SK-N-SH (cell line): Measurements from ENCODE around the gene HNRNPF. TPM values are rescaled to one million over a fixed set of nuclear protein-coding genes. Genes with fewer than 3 reads are reported as not detected.

Source experiments
- CTCF ChIA-PET: fragments of 300-600, 350-600 bp; formaldehyde crosslinking; extraction: SDS; loops from one replicate; lab custom pipeline; 2021; lab: Yijun Ruan, JAX
- POLR2A ChIA-PET: fragments of 350-600 bp; sonication (Branson Sonifier 250); formaldehyde crosslinking; extraction: SDS; loops from one replicate; lab custom pipeline; 2020; ENCODE audit warnings: antibody characterized with exemption, inconsistent platforms; lab: Yijun Ruan, JAX
- DNase-seq: peaks from one replicate; pipeline ENCODE4 v3.0.0; 2012
- H2AFZ ChIP-seq: fragments of 200-600 bp; sonication (generic); 2 replicates; pipeline ENCODE4 v1.8.1; 2016; ENCODE audit warnings: antibody characterized with exemption, mild to moderate bottlenecking, low read depth
- H3F3A ChIP-seq: fragments of 200-600 bp; sonication (generic); replicated peaks from 2 replicates; pipeline ENCODE3; 2016; ENCODE audit warnings: antibody characterized with exemption, mild to moderate bottlenecking; ENCODE audit not compliant: insufficient read depth
- H3K27ac ChIP-seq, 2 experiments: fragments of 200-500 bp in 1 of 2; fragments of 200-600 bp in 1 of 2; sonication (Bioruptor generic) in 1 of 2; sonication (generic), shearing (Covaris generic) in 1 of 2; 2 replicates each; pipeline versions ENCODE4 v1.5.1 to v1.6.1; 2014 to 2016; ENCODE audit warnings: low read depth in 2 of 2, inconsistent platforms in 1 of 2, low read length in 1 of 2, mild to moderate bottlenecking in 1 of 2, mixed read lengths in 1 of 2
- H3K27me3 ChIP-seq: fragments of 200-600 bp; sonication (generic), shearing (Covaris generic); 2 replicates; pipeline ENCODE4 v1.6.1; 2016; ENCODE audit warnings: mixed run types; ENCODE audit not compliant: insufficient read depth
- H3K36me3 ChIP-seq, 2 experiments: fragments of 200-500 bp in 1 of 2; fragments of 200-600 bp in 1 of 2; sonication (Bioruptor generic) in 1 of 2; sonication (generic) in 1 of 2; replicated peaks in 1 of 2; 2 replicates each; pipeline versions ENCODE3 to v1.5.1; 2014 to 2016; ENCODE audit warnings: low read length in 1 of 2, mild to moderate bottlenecking in 1 of 2; ENCODE audit not compliant: insufficient read depth in 2 of 2, control insufficient read depth in 1 of 2
- H3K4me1 ChIP-seq, 2 experiments: fragments of 200-500 bp in 1 of 2; fragments of 200-600 bp in 1 of 2; sonication (Bioruptor generic) in 1 of 2; sonication (generic), shearing (Covaris generic) in 1 of 2; 2 replicates each; pipeline versions ENCODE4 v1.5.1 to v1.6.1; 2014 to 2016; ENCODE audit warnings: low read depth in 1 of 2, low read length in 1 of 2, mixed run types in 1 of 2; ENCODE audit not compliant: insufficient read depth in 2 of 2, control insufficient read depth in 1 of 2
- H3K4me2 ChIP-seq: fragments of 200-600 bp; sonication (generic), shearing (Covaris generic); 2 replicates; pipeline ENCODE4 v1.6.1; 2017; ENCODE audit warnings: mixed run types
- H3K4me3 ChIP-seq, 2 experiments: fragments of 200-500 bp in 1 of 2; fragments of 200-600 bp in 1 of 2; sonication (Bioruptor generic) in 1 of 2; sonication (generic), shearing (Covaris generic) in 1 of 2; 2 replicates each; pipeline versions ENCODE4 v1.5.1 to v1.8.1; 2014 to 2016; ENCODE audit warnings: low read depth in 2 of 2, inconsistent platforms in 1 of 2, low read length in 1 of 2, mild to moderate bottlenecking in 1 of 2, mixed read lengths in 1 of 2, moderate library complexity in 1 of 2
- H3K79me2 ChIP-seq: fragments of 200-600 bp; sonication (generic); 2 replicates; pipeline ENCODE4 v1.8.1; 2017; ENCODE audit warnings: mild to moderate bottlenecking; ENCODE audit not compliant: insufficient read depth
- H3K9ac ChIP-seq: fragments of 200-600 bp; sonication (generic); 2 replicates; pipeline ENCODE4 v1.6.1; 2017; ENCODE audit warnings: mixed run types
- H3K9me2 ChIP-seq: fragments of 200-600 bp; sonication (generic); 2 replicates; pipeline ENCODE4 v1.6.1; 2017; ENCODE audit warnings: mixed run types
- H3K9me3 ChIP-seq: fragments of 200-600 bp; sonication (generic); 2 replicates; pipeline ENCODE4 v1.6.1; 2017; ENCODE audit warnings: mixed run types, mild to moderate bottlenecking, moderate library complexity
- H4K20me1 ChIP-seq: fragments of 200-600 bp; sonication (generic); 2 replicates; pipeline ENCODE4 v1.6.1; 2017; ENCODE audit warnings: mild to moderate bottlenecking, mixed run types; ENCODE audit not compliant: insufficient read depth
- CHD2 ChIP-seq: fragments of 150-350 bp; IDR thresholded peaks from 2 replicates; pipeline ENCODE4 v1.6.1; 2018; ENCODE audit warnings: low read length; ENCODE audit not compliant: partially characterized antibody
- EP300 ChIP-seq, 2 experiments: IDR thresholded peaks; 2 replicates each; pipeline versions ENCODE4 v1.4.0 to v1.6.1; 2012; ENCODE audit warnings: borderline replicate concordance in 1 of 2, low read depth in 1 of 2, low read length in 1 of 2
- FOSL2 ChIP-seq: IDR thresholded peaks from 2 replicates; pipeline ENCODE4 v1.4.0; 2012; ENCODE audit warnings: low read depth, mild to moderate bottlenecking, moderate library complexity, borderline replicate concordance
- FOXM1 ChIP-seq: IDR thresholded peaks from 2 replicates; pipeline ENCODE4 v1.4.0; 2012; ENCODE audit warnings: low read depth, mild to moderate bottlenecking
- GATA2 ChIP-seq: sonication (generic); formaldehyde crosslinking; IDR thresholded peaks from 2 replicates; pipeline ENCODE4 v1.5.0; 2020; ENCODE audit warnings: mild to moderate bottlenecking, missing genetic modification reagents
- MAX ChIP-seq: IDR thresholded peaks from 2 replicates; pipeline ENCODE4 v1.4.0; 2012; ENCODE audit warnings: low read depth
- NFIC ChIP-seq: IDR thresholded peaks from 2 replicates; pipeline ENCODE4 v1.4.0; 2012; ENCODE audit warnings: borderline replicate concordance
- POLR2AphosphoS5 ChIP-seq: IDR thresholded peaks from 2 replicates; pipeline ENCODE4 v1.6.1; 2012; ENCODE audit warnings: low read depth, low read length
- RAD21 ChIP-seq: IDR thresholded peaks from 2 replicates; pipeline ENCODE4 v1.6.1; 2012; ENCODE audit warnings: mild to moderate bottlenecking, low read length
- RCOR1 ChIP-seq: fragments of 150-350 bp; IDR thresholded peaks from 2 replicates; pipeline ENCODE4 v1.6.1; 2017; ENCODE audit warnings: antibody characterized with exemption, low read length
- RFX5 ChIP-seq: IDR thresholded peaks from 2 replicates; pipeline ENCODE4 v1.6.1; 2012; ENCODE audit warnings: mild to moderate bottlenecking, improper control_type of control experiment, low read length
- SIN3A ChIP-seq: IDR thresholded peaks from 2 replicates; pipeline ENCODE4 v1.6.1; 2012; ENCODE audit warnings: low read depth, mild to moderate bottlenecking, low read length, moderate library complexity, borderline replicate concordance
- SMC3 ChIP-seq: IDR thresholded peaks from 2 replicates; pipeline ENCODE4 v1.6.1; 2012; ENCODE audit warnings: low read depth, low read length, improper control_type of control experiment
- TCF12 ChIP-seq: IDR thresholded peaks from 2 replicates; pipeline ENCODE4 v1.4.0; 2012
- USF1 ChIP-seq: IDR thresholded peaks from 2 replicates; pipeline ENCODE4 v1.4.0; 2012; ENCODE audit warnings: low read depth, borderline replicate concordance
- WGBS: methylation state at CpG from one replicate; pipeline ENCODE4 v1.1.6; 2017; ENCODE audit warnings: low lambda C conversion rate; 5-methylcytosine and 5-hydroxymethylcytosine counted together
- polyA plus RNA-seq, 3 experiments: library from polyadenylated mRNA; depleted of rRNA; stranded (reverse); fragments of >200 nt; gene quantifications; 2 replicates each; pipeline ENCODE4 v1.2.3, GENCODE V29; 2012

The HNRNPF gene
- polyA plus RNA-seq, 1 of the 3 experiments (the other 2 are of a cell fraction): 195 TPM

- 75% methylated on average over 6 of the region's 6 CpGs for WGBS
- CTCF ChIA-PET: interaction anchor here (0.8 kb wide), 2 partner anchors 9 to 41 kb away, joined by 3 to 4 read pairs; no protein-coding TSS in a partner anchor
- POLR2A ChIA-PET: no interaction called here
- Histone ChIP-seq H3K27me3 (no peaks in the 10 kb centered on the region), H3K4me3 (no peak overlapping the region), H2AFZ (no peak overlapping the region), H3K9me3 (no peaks in the 10 kb centered on the region), H3K27ac (no peak overlapping the region), H4K20me1 (no peaks in the 10 kb centered on the region), H3K36me3 (no peaks in the 10 kb centered on the region), H3K79me2 (no peaks in the 10 kb centered on the region), H3K4me2 (no peak overlapping the region), H3K4me1 (no peaks in the 10 kb centered on the region), H3K9ac (no peak overlapping the region), H3F3A (no peaks in the 10 kb centered on the region), H3K9me2 (no peaks in the 10 kb centered on the region)
- TF ChIP-seq TCF12 (no peak), SMC3 (no peak), CHD2 (no peak), FOXM1 (no peak), RAD21 (no peak)
- no peak for DNase-seq
Observed at GRCh38 chr10:43340101-43340500, 68.9 kb downstream of the HNRNPF start.

- no peak overlapping the region for H3K9ac ChIP-seq
- TF ChIP-seq GATA2 (CRISPR knock-in tag) (no peak), USF1 (no peak), RCOR1 (no peak), SMC3 (no peak), RFX5 (no peak), MAX (no peak), EP300 (IDR thresholded peaks at IDR 0.05; ENCODE audit: borderline replicate concordance in 1 of 2, low read depth in 1 of 2, low read length in 1 of 2) (no peak), NFIC (no peak), SIN3A (no peak), POLR2AphosphoS5 (no peak), FOSL2 (no peak)
- H3K4me2 ChIP-seq: no peak overlapping the region
- H3F3A ChIP-seq: no peaks in the 10 kb centered on the region
- no peaks in the 10 kb centered on the region for H3K27me3 ChIP-seq
- no peak overlapping the region for H3K27ac ChIP-seq
- H2AFZ ChIP-seq: no peak overlapping the region
- CTCF ChIA-PET: interaction anchor here (0.8 to 1.8 kb wide), 5 partner anchors 9 to 46 kb away, joined by 3 to 13 read pairs (median 3); no protein-coding TSS in a partner anchor
- H3K9me3 ChIP-seq: no peaks in the 10 kb centered on the region
- H3K9me2 ChIP-seq: no peaks in the 10 kb centered on the region
- no peaks in the 10 kb centered on the region for H4K20me1 ChIP-seq
- WGBS: 40% methylated on average over 5 of the region's 11 CpGs
- no peaks in the 10 kb centered on the region for H3K36me3 ChIP-seq
- POLR2A ChIA-PET: no interaction called here
- no peak overlapping the region for H3K4me3 ChIP-seq
- no peaks in the 10 kb centered on the region for H3K4me1 ChIP-seq
- H3K79me2 ChIP-seq: no peaks in the 10 kb centered on the region
- no peak for DNase-seq
Observed at GRCh38 chr10:43339136-43339535, 69.8 kb downstream of the HNRNPF start.
